HL-60/S4 treated with phorbol 12-myristate 13-acetate at 8.2 ng/mL for 4 days and 3 days (cell line): ENCODE measurements around the gene ZNF516.

ENCODE experiments used
- in situ Hi-C: fragments of 300-500 bp; cut with MboI; formaldehyde crosslinking; loops from 2 replicates; pipeline ENCODE4 v1.15.0; 2022; ENCODE audit warnings: low sequenced_read_pairs

ZNF516 gene

GRCh38 chr18:76456018-76456750 is 38.9 kb downstream of the ZNF516 start:
- in situ Hi-C loops: no loop called here

- in situ Hi-C loops: no loop called here
These were observed 39.9 kb downstream of the ZNF516 start for GRCh38 chr18:76455003-76455676.

GRCh38 chr18:76454418-76454817 is 40.6 kb downstream of the ZNF516 start:
- in situ Hi-C loops: no loop called here

- in situ Hi-C loops: no loop called here
These were observed 41.1 kb downstream of the ZNF516 start for GRCh38 chr18:76453932-76454331.

GRCh38 chr18:76453057-76453561 is 41.9 kb downstream of the ZNF516 start:
- in situ Hi-C loops: no loop called here

GRCh38 chr18:76452357-76452756 is 42.7 kb downstream of the ZNF516 start:
- in situ Hi-C loops: no loop called here

GRCh38 chr18:76451396-76452331 is 43.4 kb downstream of the ZNF516 start:
- in situ Hi-C loops: no loop called here

- in situ Hi-C loops: no loop called here
These were observed 44.3 kb downstream of the ZNF516 start for GRCh38 chr18:76450452-76451395.

GRCh38 chr18:76449111-76449453 is 46.0 kb downstream of the ZNF516 start:
- in situ Hi-C loops: no loop called here

- in situ Hi-C loops: no loop called here
These were observed 46.6 kb downstream of the ZNF516 start for GRCh38 chr18:76448256-76449110.

- in situ Hi-C loops: no loop called here
These were observed 47.7 kb downstream of the ZNF516 start for GRCh38 chr18:76447258-76447890.

- in situ Hi-C loops: no loop called here
These were observed 48.5 kb downstream of the ZNF516 start for GRCh38 chr18:76446321-76447257.

GRCh38 chr18:76445741-76446232 is 49.3 kb downstream of the ZNF516 start:
- in situ Hi-C loops: no loop called here

- in situ Hi-C loops: no loop called here
These were observed 49.8 kb downstream of the ZNF516 start for GRCh38 chr18:76445275-76445674.

GRCh38 chr18:76444446-76445105 is 50.5 kb downstream of the ZNF516 start:
- in situ Hi-C loops: no loop called here

GRCh38 chr18:76443519-76444445 is 51.3 kb downstream of the ZNF516 start:
- in situ Hi-C loops: no loop called here
